WTC11 (cell line): ENCODE results near the gene SUSD6. TPM values are rescaled to one million over a fixed set of nuclear protein-coding genes. Genes with fewer than 3 reads are reported as not detected.
A peak's percentile ranks its signal among the peaks of the same experiment; 100 is the strongest.

Source experiments
- ATAC-seq: fragments of 200-7000 bp; cut with Tn5 transposase; 2 replicates; pipeline ENCODE4 v1.10.0; 2021; ENCODE audit warnings: mild to moderate bottlenecking, moderate library complexity
- CTCF ChIA-PET: fragments of 300-600 bp; sonication (Branson Sonifier 250); formaldehyde crosslinking; loops from one replicate; lab custom pipeline; 2021; ENCODE audit warnings: antibody characterized with exemption; lab: Charles Lee
- POLR2A ChIA-PET: fragments of 350-600 bp; sonication (Branson Sonifier 250); formaldehyde crosslinking; loops from one replicate; lab custom pipeline; 2021; ENCODE audit warnings: antibody characterized with exemption; lab: Charles Lee
- DNase-seq: peaks from one replicate; pipeline ENCODE4 v3.0.0; 2021; ENCODE audit warnings: low spot score
- H3K27ac Mint-ChIP-seq: 2 replicates; pipeline ENCODE4 v1.8.0; 2021; ENCODE audit warnings: mixed read lengths
- H3K27me3 Mint-ChIP-seq: 2 replicates; pipeline ENCODE4 v1.8.0; 2021; ENCODE audit warnings: low read depth, mild to moderate bottlenecking, moderate library complexity, mixed read lengths
- H3K36me3 Mint-ChIP-seq: 2 replicates; pipeline ENCODE4 v1.8.0; 2021; ENCODE audit warnings: mixed read lengths
- H3K4me1 Mint-ChIP-seq: 2 replicates; pipeline ENCODE4 v1.8.0; 2022; ENCODE audit warnings: mixed read lengths
- H3K4me3 Mint-ChIP-seq: 2 replicates; pipeline ENCODE4 v1.8.0; 2021; ENCODE audit warnings: mild to moderate bottlenecking, moderate library complexity, mixed read lengths
- H3K9me3 Mint-ChIP-seq: 2 replicates; pipeline ENCODE4 v1.8.0; 2021; ENCODE audit warnings: mixed read lengths
- ESRRA ChIP-seq: sonication (generic); formaldehyde crosslinking; IDR thresholded peaks from 2 replicates; pipeline ENCODE4 v1.8.1; 2022; ENCODE audit warnings: mild to moderate bottlenecking, missing genetic modification reagents, borderline replicate concordance
- FOXP1 ChIP-seq: sonication (generic); formaldehyde crosslinking; IDR thresholded peaks from 2 replicates; pipeline ENCODE4 v1.8.0; 2022; ENCODE audit warnings: missing genetic modification reagents, mild to moderate bottlenecking, moderate library complexity, borderline replicate concordance
- IRF2 ChIP-seq: sonication (generic); formaldehyde crosslinking; IDR thresholded peaks from 2 replicates; pipeline ENCODE4 v1.8.0; 2022; ENCODE audit warnings: low read depth, missing genetic modification reagents, borderline replicate concordance
- JAZF1 ChIP-seq: fragments of 250-450 bp; sonication (Bioruptor Pico); IDR thresholded peaks from 2 replicates; pipeline ENCODE4 v1.9.0; 2021; ENCODE audit warnings: moderate library complexity, mild to moderate bottlenecking, inconsistent platforms
- KAT7 ChIP-seq: sonication (generic); formaldehyde crosslinking; IDR thresholded peaks from 2 replicates; pipeline ENCODE4 v1.8.1; 2023; ENCODE audit warnings: missing genetic modification reagents, mild to moderate bottlenecking, borderline replicate concordance
- NR1H2 ChIP-seq: sonication (generic); formaldehyde crosslinking; IDR thresholded peaks from 2 replicates; pipeline ENCODE4 v1.9.0; 2021; ENCODE audit warnings: mild to moderate bottlenecking, moderate library complexity, missing genetic modification reagents
- NR2C2 ChIP-seq: sonication (generic); formaldehyde crosslinking; IDR thresholded peaks from 2 replicates; pipeline ENCODE4 v1.8.0; 2022; ENCODE audit warnings: mild to moderate bottlenecking, missing genetic modification reagents
- NR3C1 ChIP-seq: sonication (generic); formaldehyde crosslinking; conservative IDR thresholded peaks from 2 replicates; pipeline ENCODE4 v1.8.1; 2023; ENCODE audit warnings: low read depth, mild to moderate bottlenecking, missing genetic modification reagents
- RELA ChIP-seq: sonication (generic); formaldehyde crosslinking; IDR thresholded peaks from 2 replicates; pipeline ENCODE4 v1.8.1; 2022; ENCODE audit warnings: missing genetic modification reagents, mild to moderate bottlenecking, borderline replicate concordance
- RORB ChIP-seq: fragments of 250-450 bp; sonication (Bioruptor Pico); IDR thresholded peaks from 2 replicates; pipeline ENCODE4 v1.9.0; 2021; ENCODE audit warnings: mild to moderate bottlenecking
- SMAD4 ChIP-seq: sonication (generic); formaldehyde crosslinking; IDR thresholded peaks from 2 replicates; pipeline ENCODE4 v1.8.0; 2022; ENCODE audit warnings: mild to moderate bottlenecking, missing genetic modification reagents
- SOX15 ChIP-seq: fragments of 250-450 bp; sonication (Bioruptor Pico); IDR thresholded peaks from 2 replicates; pipeline ENCODE4 v1.9.0; 2021; ENCODE audit warnings: mild to moderate bottlenecking
- SP1 ChIP-seq: sonication (generic); formaldehyde crosslinking; conservative IDR thresholded peaks from 2 replicates; pipeline ENCODE4 v1.8.1; 2022; ENCODE audit warnings: missing genetic modification reagents
- TEAD1 ChIP-seq: sonication (generic); formaldehyde crosslinking; IDR thresholded peaks from 2 replicates; pipeline ENCODE4 v1.8.0; 2022; ENCODE audit warnings: mild to moderate bottlenecking, missing genetic modification reagents
- TP53 ChIP-seq: sonication (generic); formaldehyde crosslinking; IDR thresholded peaks from 2 replicates; pipeline ENCODE4 v1.8.1; 2023; ENCODE audit warnings: mild to moderate bottlenecking, missing genetic modification reagents
- ZNF396 ChIP-seq: fragments of 250-450 bp; sonication (Bioruptor Pico); IDR thresholded peaks from 2 replicates; pipeline ENCODE4 v1.8.0; 2021; ENCODE audit warnings: mild to moderate bottlenecking, moderate library complexity, borderline replicate concordance
- ZNF416 ChIP-seq: fragments of 250-450 bp; sonication (Bioruptor Pico); IDR thresholded peaks from 2 replicates; pipeline ENCODE4 v1.9.0; 2021; ENCODE audit warnings: mild to moderate bottlenecking, inconsistent platforms
- ZNF423 ChIP-seq: fragments of 250-450 bp; sonication (Bioruptor Pico); IDR thresholded peaks from 2 replicates; pipeline ENCODE4 v2.1.2; 2022; ENCODE audit warnings: mild to moderate bottlenecking, moderate library complexity
- total RNA-seq: library from RNA; stranded (reverse); gene quantifications from 3 replicates; pipeline ENCODE4 v1.2.3, GENCODE V29; 2021
- TF ChIP-seq, protein P1 (sequence below): sonication (generic); formaldehyde crosslinking; IDR thresholded peaks from 2 replicates; pipeline ENCODE4 v1.8.1; 2023; ENCODE audit warnings: mild to moderate bottlenecking, missing genetic modification reagents, borderline replicate concordance
- TF ChIP-seq, protein P2 (sequence below): sonication (generic); formaldehyde crosslinking; IDR thresholded peaks from 2 replicates; pipeline ENCODE4 v1.8.0; 2022; ENCODE audit warnings: mild to moderate bottlenecking, missing genetic modification reagents
- TF ChIP-seq, protein P3 (sequence below): sonication (generic); formaldehyde crosslinking; IDR thresholded peaks from 2 replicates; pipeline ENCODE4 v1.8.0; 2023; ENCODE audit warnings: missing genetic modification reagents
- TF ChIP-seq, protein P4 (sequence below): sonication (generic); formaldehyde crosslinking; conservative IDR thresholded peaks from 2 replicates; pipeline ENCODE4 v1.8.1; 2022; ENCODE audit warnings: mild to moderate bottlenecking, missing genetic modification reagents
- TF ChIP-seq, protein P5 (sequence below): sonication (generic); formaldehyde crosslinking; IDR thresholded peaks from 2 replicates; pipeline ENCODE4 v1.8.0; 2022; ENCODE audit warnings: mild to moderate bottlenecking, missing genetic modification reagents
- TF ChIP-seq, protein P6 (sequence below): fragments of 250-450 bp; sonication (Bioruptor Pico); conservative IDR thresholded peaks from 2 replicates; pipeline ENCODE4 v1.9.0; 2021; ENCODE audit warnings: mild to moderate bottlenecking

SUSD6 gene
- total RNA-seq, 1 experiment from 2014 or later: 10.1 TPM

DNA sequence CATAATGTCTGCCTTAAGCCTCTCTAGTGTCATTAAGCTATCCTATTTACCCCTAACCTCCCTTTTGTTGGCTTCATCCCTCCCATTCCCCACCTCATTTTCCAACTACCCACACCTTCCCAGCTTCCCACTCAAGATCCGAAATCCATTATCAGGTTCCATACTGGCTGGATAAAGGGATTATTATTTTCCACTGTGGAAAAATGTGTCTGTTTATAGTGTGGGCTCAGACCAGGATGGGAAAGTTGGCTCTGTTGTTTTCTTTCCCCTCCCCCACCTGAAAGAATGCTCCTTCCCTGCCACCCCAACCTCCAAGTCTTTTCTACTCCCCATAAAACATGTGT, 49.8 kb downstream of the SUSD6 start:
- Mint-ChIP-seq H3K4me3 (no peak overlapping the region), H3K4me1 (peaks cover 37% of the 10 kb centered on the region)
- POLR2A ChIA-PET: no interaction called here

DNA sequence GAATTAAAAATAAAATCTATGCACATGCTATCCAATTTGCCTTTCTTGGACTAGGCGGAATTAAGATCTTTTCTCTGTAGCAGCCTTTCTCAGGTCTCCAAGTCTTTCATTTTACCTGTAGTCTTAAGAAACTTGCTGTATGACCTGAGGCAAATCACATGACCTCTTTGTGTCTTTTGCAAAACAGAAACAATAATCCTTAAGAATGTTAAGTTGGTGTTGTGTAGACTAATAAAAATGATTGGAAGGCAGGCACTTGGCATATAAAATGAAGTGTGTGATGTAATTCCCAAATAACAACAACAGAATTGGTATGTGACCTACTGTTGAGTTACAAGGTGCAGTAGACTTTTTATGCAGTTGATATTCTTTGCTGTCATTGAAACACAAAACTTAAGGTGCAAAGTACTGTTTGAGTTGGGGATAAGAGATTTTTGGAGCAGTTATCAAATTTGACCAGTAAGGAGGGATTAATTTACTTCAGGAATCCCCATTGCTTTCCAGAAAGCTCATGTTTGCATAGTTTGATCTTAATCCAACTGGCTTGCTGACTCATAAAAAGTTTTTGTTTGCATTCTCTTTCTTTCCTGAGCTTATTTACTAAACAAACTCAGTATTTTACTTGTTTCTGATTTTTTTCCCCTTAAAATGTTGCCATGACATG, 51.4 kb downstream of the SUSD6 start:
- Mint-ChIP-seq H3K4me3 (no peak overlapping the region), H3K9me3 (no peaks in the 10 kb centered on the region), H3K36me3 (0 out of 2 replicates have a peak, but pooled peaks cover 4% of the 10 kb centered on the region), H3K27ac (no peak overlapping the region), H3K4me1 (peaks cover 38% of the 10 kb centered on the region), H3K27me3 (no peaks in the 10 kb centered on the region)
- DNase-seq: no peak
- ChIA-PET POLR2A (no interaction called here), CTCF (no interaction called here)
- ATAC-seq: no peak
- TF ChIP-seq ZNF396 (no peak), SMAD4 (CRISPR knock-in tag) (no peak), TP53 (CRISPR knock-in tag) (no peak), RELA (CRISPR knock-in tag) (no peak), ZNF416 (CRISPR knock-in tag) (no peak), NR2C2 (no peak), SP1 (CRISPR knock-in tag) (no peak), NR1H2 (CRISPR knock-in tag) (no peak), IRF2 (CRISPR knock-in tag) (no peak), ZNF423 (CRISPR knock-in tag) (no peak), TEAD1 (CRISPR knock-in tag) (no peak), NR3C1 (CRISPR knock-in tag) (no peak)
- TF ChIP-seq, protein P1, sequence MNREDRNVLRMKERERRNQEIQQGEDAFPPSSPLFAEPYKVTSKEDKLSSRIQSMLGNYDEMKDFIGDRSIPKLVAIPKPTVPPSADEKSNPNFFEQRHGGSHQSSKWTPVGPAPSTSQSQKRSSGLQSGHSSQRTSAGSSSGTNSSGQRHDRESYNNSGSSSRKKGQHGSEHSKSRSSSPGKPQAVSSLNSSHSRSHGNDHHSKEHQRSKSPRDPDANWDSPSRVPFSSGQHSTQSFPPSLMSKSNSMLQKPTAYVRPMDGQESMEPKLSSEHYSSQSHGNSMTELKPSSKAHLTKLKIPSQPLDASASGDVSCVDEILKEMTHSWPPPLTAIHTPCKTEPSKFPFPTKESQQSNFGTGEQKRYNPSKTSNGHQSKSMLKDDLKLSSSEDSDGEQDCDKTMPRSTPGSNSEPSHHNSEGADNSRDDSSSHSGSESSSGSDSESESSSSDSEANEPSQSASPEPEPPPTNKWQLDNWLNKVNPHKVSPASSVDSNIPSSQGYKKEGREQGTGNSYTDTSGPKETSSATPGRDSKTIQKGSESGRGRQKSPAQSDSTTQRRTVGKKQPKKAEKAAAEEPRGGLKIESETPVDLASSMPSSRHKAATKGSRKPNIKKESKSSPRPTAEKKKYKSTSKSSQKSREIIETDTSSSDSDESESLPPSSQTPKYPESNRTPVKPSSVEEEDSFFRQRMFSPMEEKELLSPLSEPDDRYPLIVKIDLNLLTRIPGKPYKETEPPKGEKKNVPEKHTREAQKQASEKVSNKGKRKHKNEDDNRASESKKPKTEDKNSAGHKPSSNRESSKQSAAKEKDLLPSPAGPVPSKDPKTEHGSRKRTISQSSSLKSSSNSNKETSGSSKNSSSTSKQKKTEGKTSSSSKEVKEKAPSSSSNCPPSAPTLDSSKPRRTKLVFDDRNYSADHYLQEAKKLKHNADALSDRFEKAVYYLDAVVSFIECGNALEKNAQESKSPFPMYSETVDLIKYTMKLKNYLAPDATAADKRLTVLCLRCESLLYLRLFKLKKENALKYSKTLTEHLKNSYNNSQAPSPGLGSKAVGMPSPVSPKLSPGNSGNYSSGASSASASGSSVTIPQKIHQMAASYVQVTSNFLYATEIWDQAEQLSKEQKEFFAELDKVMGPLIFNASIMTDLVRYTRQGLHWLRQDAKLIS: no peak
- TF ChIP-seq, protein P2, sequence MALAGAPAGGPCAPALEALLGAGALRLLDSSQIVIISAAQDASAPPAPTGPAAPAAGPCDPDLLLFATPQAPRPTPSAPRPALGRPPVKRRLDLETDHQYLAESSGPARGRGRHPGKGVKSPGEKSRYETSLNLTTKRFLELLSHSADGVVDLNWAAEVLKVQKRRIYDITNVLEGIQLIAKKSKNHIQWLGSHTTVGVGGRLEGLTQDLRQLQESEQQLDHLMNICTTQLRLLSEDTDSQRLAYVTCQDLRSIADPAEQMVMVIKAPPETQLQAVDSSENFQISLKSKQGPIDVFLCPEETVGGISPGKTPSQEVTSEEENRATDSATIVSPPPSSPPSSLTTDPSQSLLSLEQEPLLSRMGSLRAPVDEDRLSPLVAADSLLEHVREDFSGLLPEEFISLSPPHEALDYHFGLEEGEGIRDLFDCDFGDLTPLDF (CRISPR knock-in tag): no peak
- TF ChIP-seq, protein P3, sequence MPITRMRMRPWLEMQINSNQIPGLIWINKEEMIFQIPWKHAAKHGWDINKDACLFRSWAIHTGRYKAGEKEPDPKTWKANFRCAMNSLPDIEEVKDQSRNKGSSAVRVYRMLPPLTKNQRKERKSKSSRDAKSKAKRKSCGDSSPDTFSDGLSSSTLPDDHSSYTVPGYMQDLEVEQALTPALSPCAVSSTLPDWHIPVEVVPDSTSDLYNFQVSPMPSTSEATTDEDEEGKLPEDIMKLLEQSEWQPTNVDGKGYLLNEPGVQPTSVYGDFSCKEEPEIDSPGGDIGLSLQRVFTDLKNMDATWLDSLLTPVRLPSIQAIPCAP (CRISPR knock-in tag): no peak
- TF ChIP-seq, all 79 proteins: peak for 0

More for the DNA sequence above, 49.8 kb downstream of the SUSD6 start:
- TF ChIP-seq, protein P4, sequence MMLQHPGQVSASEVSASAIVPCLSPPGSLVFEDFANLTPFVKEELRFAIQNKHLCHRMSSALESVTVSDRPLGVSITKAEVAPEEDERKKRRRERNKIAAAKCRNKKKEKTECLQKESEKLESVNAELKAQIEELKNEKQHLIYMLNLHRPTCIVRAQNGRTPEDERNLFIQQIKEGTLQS (CRISPR knock-in tag): no peak
- TF ChIP-seq, protein P5, sequence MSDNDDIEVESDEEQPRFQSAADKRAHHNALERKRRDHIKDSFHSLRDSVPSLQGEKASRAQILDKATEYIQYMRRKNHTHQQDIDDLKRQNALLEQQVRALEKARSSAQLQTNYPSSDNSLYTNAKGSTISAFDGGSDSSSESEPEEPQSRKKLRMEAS (CRISPR knock-in tag): no peak
- TF ChIP-seq JAZF1 (CRISPR knock-in tag) (no peak), ESRRA (no peak), SOX15 (CRISPR knock-in tag) (no peak), ZNF416 (CRISPR knock-in tag) (no peak), FOXP1 (no peak), SMAD4 (CRISPR knock-in tag) (no peak), RELA (CRISPR knock-in tag) (no peak), KAT7 (no peak), RORB (no peak), TEAD1 (CRISPR knock-in tag) (no peak)
- TF ChIP-seq, protein P6, sequence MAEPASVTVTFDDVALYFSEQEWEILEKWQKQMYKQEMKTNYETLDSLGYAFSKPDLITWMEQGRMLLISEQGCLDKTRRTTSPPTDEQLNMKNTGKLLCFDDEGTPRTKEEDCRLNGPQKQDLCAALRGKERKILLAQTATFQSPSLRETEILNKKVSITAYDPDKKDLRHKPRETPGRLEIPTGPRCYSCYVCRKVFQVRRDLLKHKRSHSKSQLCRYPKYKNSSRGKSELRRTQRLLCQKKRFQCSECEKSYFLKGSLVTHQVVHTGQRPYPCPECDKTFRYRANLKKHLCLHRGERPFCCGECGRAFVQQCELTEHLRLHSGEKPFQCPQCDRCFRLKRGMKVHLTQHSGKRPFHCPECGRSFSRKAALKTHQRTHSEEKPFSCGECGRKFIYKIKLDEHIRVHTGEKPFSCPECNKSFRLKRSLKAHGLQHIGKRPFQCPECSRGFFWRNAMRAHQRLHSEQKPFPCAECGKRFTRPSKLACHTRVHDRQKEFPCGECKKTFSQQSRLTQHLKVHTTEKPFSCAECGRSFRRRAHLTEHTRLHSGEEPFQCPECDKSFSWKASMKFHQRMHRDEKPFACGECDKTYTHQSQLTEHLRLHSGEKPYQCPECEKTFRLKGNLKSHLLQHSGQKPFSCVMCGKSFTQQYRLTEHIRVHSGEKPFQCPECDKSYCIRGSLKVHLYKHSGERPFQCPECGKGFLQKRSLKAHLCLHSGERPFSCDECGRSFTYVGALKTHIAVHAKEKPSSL (CRISPR knock-in tag): no peak
- no peaks in the 10 kb centered on the region for H3K27me3 Mint-ChIP-seq
- no peaks in the 10 kb centered on the region for H3K9me3 Mint-ChIP-seq
- ATAC-seq (no peak), DNase-seq (no peak)
- H3K36me3 Mint-ChIP-seq: 0 out of 2 replicates have a peak, but pooled peaks cover 4% of the 10 kb centered on the region
- CTCF ChIA-PET: interaction anchor here (0.6 to 1.0 kb wide), 4 partner anchors 23 to 158 kb away, joined by 4 to 5 read pairs (median 4); no protein-coding TSS in a partner anchor
- peak overlapping the region; percentile 51 for H3K27ac Mint-ChIP-seq
